Body of pancreas (tissue), 4 donors: ENCODE measurements around the gene TEAD1.

Experiments
- CTCF ChIP-seq, 7 experiments: fragments of 450-650 bp in 4 of 7; fragments of 200-600 bp in 3 of 7; sonication (generic) in 3 of 7; IDR thresholded peaks; one replicate each; pipeline ENCODE4 v1.5.1; 2016 to 2019; ENCODE audit warnings: antibody characterized with exemption in 7 of 7
- POLR2A ChIP-seq, 3 donors: fragments of 450-650 bp; IDR thresholded peaks; one replicate each; pipeline ENCODE4 v1.6.1; 2016; ENCODE audit warnings: antibody characterized with exemption in 3 of 3, mild to moderate bottlenecking in 2 of 3

- no peak for TF ChIP-seq CTCF (IDR thresholded peaks at IDR 0.05)
- no peak for TF ChIP-seq POLR2A (IDR thresholded peaks at IDR 0.05)
Observed at GRCh38 chr11:12666915-12667314, 7.3 kb upstream of the TEAD1 start.
